Measurements from ENCODE around the gene CD247. TPM values are rescaled to one million over a fixed set of nuclear protein-coding genes. Genes with fewer than 3 reads are reported as not detected.

Gene CD247
- total RNA-seq, 1 donor from 2014 or later, result 0.58 TPM

GRCh38 chr1:167463080-167463479 is 55.2 kb downstream of the CD247 start:
- Mint-ChIP-seq H3K4me3 (no peak overlapping the region), H3K4me1 (ENCODE audit: unreplicated experiment) (peaks cover 16% of the 10 kb centered on the region), H3K27me3 (peaks cover 14% of the 10 kb centered on the region), H3K9me3 (no peaks in the 10 kb centered on the region), H3K36me3 (no peaks in the 10 kb centered on the region), H3K27ac (no peak overlapping the region)
- no peak for DNase-seq (ENCODE audit: extremely low spot score, unreplicated experiment)
- no peak for TF ChIP-seq CTCF (conservative IDR thresholded peaks at IDR 0.05)

- no peak overlapping the region for H3K27ac Mint-ChIP-seq
- peaks cover 22% of the 10 kb centered on the region for H3K27me3 Mint-ChIP-seq
- no peak overlapping the region for H3K4me3 Mint-ChIP-seq
- no peak for DNase-seq (ENCODE audit: extremely low spot score, unreplicated experiment)
- H3K36me3 Mint-ChIP-seq, result no peaks in the 10 kb centered on the region
- peaks cover 11% of the 10 kb centered on the region for H3K4me1 Mint-ChIP-seq (ENCODE audit: unreplicated experiment)
- no peaks in the 10 kb centered on the region for H3K9me3 Mint-ChIP-seq
- no peak for TF ChIP-seq CTCF (conservative IDR thresholded peaks at IDR 0.05)
These were observed 56.0 kb downstream of the CD247 start for GRCh38 chr1:167462341-167462740.

GRCh38 chr1:167460836-167461235 is 57.5 kb downstream of the CD247 start:
- Mint-ChIP-seq H3K4me3 (no peak overlapping the region), H3K27me3 (peaks cover 36% of the 10 kb centered on the region), H3K4me1 (ENCODE audit: unreplicated experiment) (peaks cover 10% of the 10 kb centered on the region), H3K36me3 (no peaks in the 10 kb centered on the region), H3K27ac (no peak overlapping the region), H3K9me3 (no peaks in the 10 kb centered on the region)
- DNase-seq (ENCODE audit: extremely low spot score, unreplicated experiment), result no peak
- no peak for TF ChIP-seq CTCF (conservative IDR thresholded peaks at IDR 0.05)

GRCh38 chr1:167457936-167458584 is 60.3 kb downstream of the CD247 start:
- no peaks in the 10 kb centered on the region for H3K9me3 Mint-ChIP-seq
- H3K4me1 Mint-ChIP-seq (ENCODE audit: unreplicated experiment), result peaks cover 4% of the 10 kb centered on the region
- no peak overlapping the region for H3K4me3 Mint-ChIP-seq
- TF ChIP-seq CTCF (conservative IDR thresholded peaks at IDR 0.05), result no peak
- peaks cover 32% of the 10 kb centered on the region for H3K27me3 Mint-ChIP-seq
- no peak for DNase-seq (ENCODE audit: extremely low spot score, unreplicated experiment)
- no peak overlapping the region for H3K27ac Mint-ChIP-seq
- H3K36me3 Mint-ChIP-seq, result no peaks in the 10 kb centered on the region

- Mint-ChIP-seq H3K9me3 (no peaks in the 10 kb centered on the region), H3K27ac (no peak overlapping the region), H3K4me1 (ENCODE audit: unreplicated experiment) (peaks cover 4% of the 10 kb centered on the region), H3K4me3 (peak overlapping the region; percentile 39), H3K27me3 (peaks cover 40% of the 10 kb centered on the region), H3K36me3 (no peaks in the 10 kb centered on the region)
- no peak for DNase-seq (ENCODE audit: extremely low spot score, unreplicated experiment)
- TF ChIP-seq CTCF (conservative IDR thresholded peaks at IDR 0.05), result no peak
These were observed 61.4 kb downstream of the CD247 start for GRCh38 chr1:167456926-167457325.
